SIG-M5 treated with dmso at 0.1 percent for 504 hours (cell line): ENCODE data around the gene OPA3.

ENCODE experiments used
- DNase-seq: peaks from one replicate; lab custom pipeline; 2025; ENCODE audit not compliant: unreplicated experiment; lab: John Stamatoyannopoulos, UW

OPA3 gene

GRCh38 chr19:45598267-45599001 lies 13.8 kb upstream of the OPA3 start:
- peak; percentile 23 for DNase-seq

- DNase-seq, result no peak
Observed at GRCh38 chr19:45597425-45598111, 13.0 kb upstream of the OPA3 start.

DNA sequence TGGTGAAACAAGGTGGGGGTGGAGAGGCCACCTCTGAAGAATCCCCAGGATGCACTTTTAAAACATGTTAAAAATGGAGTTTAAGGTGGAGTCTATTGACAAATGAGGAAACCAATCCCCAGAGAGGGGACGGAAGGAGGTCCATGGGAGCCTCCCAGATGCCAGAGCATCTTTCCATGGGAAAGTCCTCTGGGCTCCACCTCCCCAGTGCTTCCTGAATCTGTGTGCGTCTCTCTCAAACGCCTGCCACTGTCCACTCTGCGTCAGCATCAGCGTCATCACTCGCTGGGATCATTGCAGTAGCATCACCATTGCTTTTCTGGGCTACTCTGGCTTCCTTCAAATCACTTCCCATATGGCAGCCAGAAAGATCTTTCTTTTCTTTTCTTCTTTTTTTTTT lies 11.2 kb upstream of the OPA3 start:
- no peak for DNase-seq

- DNase-seq, result no peak
Observed at GRCh38 chr19:45593520-45593919, 8.9 kb upstream of the OPA3 start.

DNA sequence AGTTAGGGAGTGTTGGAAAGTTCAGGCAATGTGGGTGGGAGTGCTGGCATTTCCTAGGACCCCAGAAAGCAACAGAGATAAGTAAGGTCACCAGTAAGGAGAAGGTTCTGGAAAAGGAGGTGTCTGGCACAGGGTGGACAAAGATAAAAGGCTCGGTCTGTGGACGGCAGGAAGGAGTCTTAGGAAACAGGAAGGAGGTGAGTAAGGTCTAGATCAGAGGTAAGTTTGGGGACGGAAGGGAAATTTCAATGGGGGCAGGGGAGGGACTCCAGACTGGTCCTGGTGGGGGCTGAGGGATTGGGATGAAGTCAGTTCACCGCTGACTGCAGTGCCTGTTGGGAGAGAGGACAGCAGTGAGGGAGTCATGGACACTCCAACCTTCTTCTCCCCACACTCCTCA lies 7.8 kb upstream of the OPA3 start:
- DNase-seq, result no peak

DNA sequence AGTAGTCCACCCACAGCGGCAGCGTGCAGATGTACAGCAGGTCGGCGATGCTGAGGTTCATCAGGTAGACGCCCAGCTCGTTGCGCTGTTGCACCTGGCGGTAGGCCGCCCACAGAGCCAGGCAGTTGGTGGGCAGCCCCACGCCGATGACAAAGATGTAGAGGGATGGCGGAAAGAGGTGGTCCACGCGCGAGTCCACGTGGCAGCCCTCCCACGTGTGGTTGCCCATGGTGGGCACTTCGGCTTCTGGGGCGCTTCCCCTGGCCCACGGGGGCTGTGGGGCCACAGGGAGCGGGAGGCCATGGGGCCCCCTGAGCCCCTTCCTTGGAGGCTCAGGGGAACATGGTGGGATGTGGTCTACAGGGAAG lies 7.0 kb upstream of the OPA3 start:
- no peak for DNase-seq

DNA sequence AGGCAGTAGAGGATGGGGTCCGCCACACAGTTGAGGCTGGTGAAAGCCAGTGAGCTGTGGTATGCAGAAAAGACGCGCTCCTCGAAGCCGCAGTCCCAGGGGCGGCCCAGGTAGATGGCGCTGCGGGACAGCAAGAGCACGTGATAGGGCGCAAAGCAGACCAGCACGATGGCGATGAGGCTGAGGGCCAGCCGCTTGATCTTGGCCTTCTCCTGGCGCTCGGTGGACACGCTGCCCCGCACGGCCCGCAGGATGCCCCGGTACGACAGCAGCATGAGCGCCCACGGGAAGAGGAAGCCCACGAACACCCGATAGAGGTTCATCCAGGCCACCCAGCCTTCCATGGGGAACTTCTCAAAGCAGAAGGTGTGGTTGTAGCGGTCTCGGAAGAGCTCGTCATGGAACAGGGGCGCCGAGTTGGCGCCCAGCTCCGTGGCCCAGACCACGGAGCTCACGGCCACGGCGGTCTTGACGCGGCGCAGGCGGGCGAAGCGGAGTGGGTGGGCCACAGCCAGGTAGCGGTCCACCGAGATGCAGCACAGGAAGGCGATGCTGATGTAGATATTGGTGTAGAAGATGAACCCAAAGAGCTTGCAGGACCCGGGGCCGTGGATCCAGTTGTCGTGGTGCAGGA lies 6.5 kb upstream of the OPA3 start:
- no peak for DNase-seq

DNA sequence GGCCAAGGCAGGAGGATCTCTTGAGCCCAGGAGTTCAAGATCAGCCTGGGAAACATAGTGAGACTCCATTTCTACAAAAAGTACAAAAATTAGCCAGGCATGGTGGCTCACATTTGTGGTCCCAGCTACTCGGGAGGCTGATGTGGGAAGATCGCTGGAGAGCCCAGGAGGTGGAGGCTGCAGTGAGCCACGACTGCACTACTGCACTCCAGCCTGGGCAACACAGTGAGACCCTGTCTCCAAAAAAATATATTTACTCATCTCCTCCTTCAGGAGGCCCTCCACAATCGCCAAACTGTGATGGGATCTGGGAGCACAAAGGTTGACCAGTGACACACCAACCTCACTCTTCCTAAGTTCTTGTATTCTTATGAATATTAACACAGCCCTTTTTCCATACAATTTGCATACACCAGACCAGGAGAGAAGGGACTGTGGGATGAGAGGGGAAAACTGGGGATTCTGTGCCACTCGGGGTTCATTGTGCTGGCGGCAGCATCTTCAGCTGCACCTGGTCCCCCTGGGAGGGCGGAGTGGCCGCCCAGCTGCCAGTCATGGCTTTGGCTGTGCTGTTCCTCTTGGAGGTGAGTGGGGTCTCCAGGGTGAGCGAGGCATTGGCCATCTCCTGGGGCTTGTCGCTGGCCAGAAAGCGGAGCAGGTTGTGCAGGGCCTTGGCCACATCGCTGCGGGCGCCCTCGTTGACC lies 5.8 kb upstream of the OPA3 start:
- no peak for DNase-seq

GRCh38 chr19:45589768-45590167 lies 5.2 kb upstream of the OPA3 start:
- DNase-seq, result no peak

GRCh38 chr19:45587873-45588272 lies 3.3 kb upstream of the OPA3 start:
- no peak for DNase-seq

GRCh38 chr19:45585158-45585577 lies 566 bp upstream of the OPA3 start:
- no peak for DNase-seq

- DNase-seq, result no peak
Observed at GRCh38 chr19:45581576-45581975, 3.0 kb downstream of the OPA3 start.

DNA sequence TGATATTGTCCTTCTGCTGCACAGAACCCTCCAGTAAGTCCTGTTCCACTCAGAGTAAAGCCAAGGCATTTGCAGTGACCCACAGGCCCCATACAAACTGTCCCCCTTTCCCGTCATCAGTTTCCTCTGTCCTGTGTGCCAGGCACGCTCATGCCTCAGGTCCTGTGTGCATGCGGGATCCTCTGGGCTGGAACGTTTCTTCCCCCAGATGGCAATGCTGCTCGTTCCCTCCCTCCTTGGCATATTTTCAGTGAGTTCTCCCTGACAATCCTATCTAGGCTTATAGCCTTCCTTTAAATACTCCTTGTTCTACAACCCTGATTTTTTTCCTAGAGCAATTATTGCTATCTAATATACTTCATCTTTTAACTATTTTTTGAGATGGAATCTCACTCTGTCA lies 5.7 kb downstream of the OPA3 start:
- DNase-seq, result no peak

GRCh38 chr19:45577111-45577905 lies 7.3 kb downstream of the OPA3 start:
- DNase-seq, result no peak

GRCh38 chr19:45576682-45577081 lies 7.9 kb downstream of the OPA3 start:
- DNase-seq, result no peak

- no peak for DNase-seq
Observed at GRCh38 chr19:45575216-45575615, 9.4 kb downstream of the OPA3 start.

- DNase-seq, result no peak
Observed at GRCh38 chr19:45574526-45574925, 10.1 kb downstream of the OPA3 start.

GRCh38 chr19:45571457-45572220 lies 13.0 kb downstream of the OPA3 start:
- DNase-seq, result no peak

GRCh38 chr19:45569619-45570421 lies 14.8 kb downstream of the OPA3 start:
- peak; percentile 27 for DNase-seq
